Mammary epithelial cell (primary cell): ENCODE measurements around the gene SGIP1.

Experiments
- EZH2 ChIP-seq: IDR thresholded peaks from 2 replicates; pipeline ENCODE4 v1.6.1; 2012; ENCODE audit warnings: low read length, inconsistent platforms, borderline replicate concordance
- TF ChIP-seq, protein P1 (sequence below), 2 donors: IDR thresholded peaks in 1 of 2; conservative IDR thresholded peaks in 1 of 2; 2 replicates each; pipeline ENCODE4 v1.5.1; 2011 to 2012; ENCODE audit warnings: inconsistent platforms in 2 of 2, low read length in 2 of 2, mild to moderate bottlenecking in 2 of 2, control low read depth in 1 of 2, low read depth in 1 of 2; ENCODE audit not compliant: insufficient read depth in 1 of 2; ENCODE audit errors: extremely low read depth in 1 of 2

DNA sequence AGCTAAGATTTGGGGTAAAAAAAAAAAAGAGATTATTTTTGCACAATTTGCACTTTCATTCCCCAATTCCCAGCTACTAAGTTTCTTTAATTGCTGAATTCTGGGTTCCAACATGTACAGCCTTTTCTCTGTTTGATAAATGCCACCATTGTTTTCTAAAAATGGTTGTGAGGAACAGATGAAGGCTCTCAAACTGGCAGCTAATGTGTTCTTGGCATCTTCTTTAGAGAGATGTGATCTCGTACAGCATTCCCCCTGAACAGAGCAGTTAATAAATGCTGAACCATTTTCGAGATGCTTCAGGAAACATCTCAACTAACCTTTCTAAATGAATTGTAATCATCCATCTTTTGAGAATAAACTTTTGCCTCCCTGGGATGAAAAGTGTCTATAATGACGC, 110.4 kb downstream of the SGIP1 start:
- no peak for TF ChIP-seq EZH2
- TF ChIP-seq, protein P1, sequence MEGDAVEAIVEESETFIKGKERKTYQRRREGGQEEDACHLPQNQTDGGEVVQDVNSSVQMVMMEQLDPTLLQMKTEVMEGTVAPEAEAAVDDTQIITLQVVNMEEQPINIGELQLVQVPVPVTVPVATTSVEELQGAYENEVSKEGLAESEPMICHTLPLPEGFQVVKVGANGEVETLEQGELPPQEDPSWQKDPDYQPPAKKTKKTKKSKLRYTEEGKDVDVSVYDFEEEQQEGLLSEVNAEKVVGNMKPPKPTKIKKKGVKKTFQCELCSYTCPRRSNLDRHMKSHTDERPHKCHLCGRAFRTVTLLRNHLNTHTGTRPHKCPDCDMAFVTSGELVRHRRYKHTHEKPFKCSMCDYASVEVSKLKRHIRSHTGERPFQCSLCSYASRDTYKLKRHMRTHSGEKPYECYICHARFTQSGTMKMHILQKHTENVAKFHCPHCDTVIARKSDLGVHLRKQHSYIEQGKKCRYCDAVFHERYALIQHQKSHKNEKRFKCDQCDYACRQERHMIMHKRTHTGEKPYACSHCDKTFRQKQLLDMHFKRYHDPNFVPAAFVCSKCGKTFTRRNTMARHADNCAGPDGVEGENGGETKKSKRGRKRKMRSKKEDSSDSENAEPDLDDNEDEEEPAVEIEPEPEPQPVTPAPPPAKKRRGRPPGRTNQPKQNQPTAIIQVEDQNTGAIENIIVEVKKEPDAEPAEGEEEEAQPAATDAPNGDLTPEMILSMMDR (conservative IDR thresholded peaks at IDR 0.05 in 1 of 2, IDR thresholded peaks at IDR 0.05 in 1 of 2; ENCODE audit: extremely low read depth in 1 of 2, insufficient read depth in 1 of 2, low read depth in 1 of 2, low read length in 2 of 2): no peak
